GM23248 (cell line): ENCODE measurements around the gene CENPVL1. TPM values are rescaled to one million over a fixed set of nuclear protein-coding genes. Genes with fewer than 3 reads are reported as not detected.
"Not testable (repeated sequence)": the region's sequence is repeated elsewhere in the genome, so short reads cannot be mapped to it uniquely, and the experiment has no call there.

Experiments used
- DNase-seq: peaks from one replicate; pipeline ENCODE4 v3.0.0-alpha.2; 2015
- H2AFZ ChIP-seq: fragments of 200-600 bp; sonication (generic); 2 replicates; pipeline ENCODE4 v1.6.1; 2016; ENCODE audit warnings: antibody characterized with exemption
- H3F3A ChIP-seq: fragments of 200-600 bp; sonication (generic); 2 replicates; pipeline ENCODE4 v1.6.1; 2016; ENCODE audit warnings: mild to moderate bottlenecking, antibody characterized with exemption, mixed run types; ENCODE audit not compliant: insufficient read depth
- H3K27ac ChIP-seq: fragments of 200-600 bp; sonication (generic); 2 replicates; pipeline ENCODE4 v1.5.1; 2016; ENCODE audit warnings: mild to moderate bottlenecking
- H3K27me3 ChIP-seq: fragments of 200-600 bp; sonication (generic); replicated peaks from 2 replicates; pipeline ENCODE4 v1.6.1; 2016; ENCODE audit warnings: mild to moderate bottlenecking; ENCODE audit not compliant: insufficient read depth
- H3K36me3 ChIP-seq: fragments of 200-600 bp; sonication (generic); 2 replicates; pipeline ENCODE4 v1.6.1; 2016; ENCODE audit warnings: low read depth, mild to moderate bottlenecking
- H3K4me1 ChIP-seq: fragments of 200-600 bp; sonication (generic); 2 replicates; pipeline ENCODE4 v1.6.1; 2016; ENCODE audit warnings: mild to moderate bottlenecking; ENCODE audit not compliant: insufficient read depth
- H3K4me2 ChIP-seq: fragments of 200-600 bp; sonication (generic); one replicate; pipeline ENCODE4 v1.6.1; 2016; ENCODE audit warnings: mild to moderate bottlenecking; ENCODE audit not compliant: unreplicated experiment
- H3K4me3 ChIP-seq: fragments of 200-600 bp; sonication (generic); 2 replicates; pipeline ENCODE4 v1.5.1; 2016; ENCODE audit warnings: mild to moderate bottlenecking
- H3K79me2 ChIP-seq: fragments of 200-600 bp; sonication (generic); 2 replicates; pipeline ENCODE4 v1.6.1; 2016; ENCODE audit warnings: mild to moderate bottlenecking; ENCODE audit not compliant: insufficient read depth
- H3K9ac ChIP-seq: fragments of 200-600 bp; sonication (generic); 2 replicates; pipeline ENCODE4 v1.6.1; 2016; ENCODE audit warnings: mild to moderate bottlenecking
- H3K9me2 ChIP-seq: fragments of 200-600 bp; sonication (generic); 2 replicates; pipeline ENCODE4 v1.6.1; 2016; ENCODE audit warnings: mixed run types, mild to moderate bottlenecking, moderate library complexity; ENCODE audit not compliant: insufficient read depth
- H3K9me3 ChIP-seq: fragments of 200-600 bp; sonication (generic); one replicate; pipeline ENCODE4 v1.6.1; 2017; ENCODE audit warnings: low read depth
- H4K20me1 ChIP-seq: fragments of 200-600 bp; sonication (generic); 2 replicates; pipeline ENCODE4 v1.6.0; 2016; ENCODE audit not compliant: insufficient read depth
- EZH2 ChIP-seq: fragments of 200-600 bp; sonication (generic); IDR thresholded peaks from 2 replicates; pipeline ENCODE4 v1.6.1; 2018; ENCODE audit warnings: antibody characterized with exemption, mild to moderate bottlenecking; ENCODE audit not compliant: insufficient read depth, poor library complexity, severe bottlenecking
- EZH2phosphoT487 ChIP-seq: fragments of 200-600 bp; sonication (generic); IDR thresholded peaks from 2 replicates; pipeline ENCODE4 v1.6.1; 2018; ENCODE audit warnings: antibody characterized with exemption, moderate library complexity, mild to moderate bottlenecking, low read depth; ENCODE audit not compliant: insufficient read depth
- WGBS, 2 experiments: methylation state at CpG; one replicate each; pipeline ENCODE4 v1.1.6; 2015 to 2017; ENCODE audit warnings: low lambda C conversion rate in 2 of 2, low coverage in 1 of 2; ENCODE audit errors: missing lambda C conversion rate in 2 of 2; 5-methylcytosine and 5-hydroxymethylcytosine counted together
- in situ Hi-C: fragments of 300-500 bp; cut with MboI; formaldehyde crosslinking; loops from 2 replicates; pipeline ENCODE4 v1.15.0; 2020
- polyA plus RNA-seq: library from polyadenylated mRNA; unstranded; fragments of >200 nt; fragmentation: Nextera tagmentation; extraction: Ambion mirVana; gene quantifications from 2 replicates; pipeline ENCODE4 v1.2.1, GENCODE V29; 2016
- total RNA-seq: library from RNA; depleted of rRNA; stranded (reverse); fragments of >200 nt; shearing (Covaris generic); gene quantifications from 2 replicates; pipeline ENCODE4 v1.2.3, GENCODE V29; 2014; rRNA removed

Gene CENPVL1
- total RNA-seq (not detected in 2 replicates), polyA plus RNA-seq (not detected in 2 replicates)

- in situ Hi-C loops, H3K9ac ChIP-seq: not testable (repeated sequence)
Observed at GRCh38 chrX:51710277-51711164, at the start of gene CENPVL1. CENPVL1 (plus strand) TSS chrX:51710512; CDS start chrX:51710512, 0 bp downstream.

GRCh38 chrX:51665981-51666380, 44.3 kb upstream of the CENPVL1 start:
- Histone ChIP-seq H3K27ac (no peak overlapping the region), H3K4me3 (no peak overlapping the region), H3K79me2 (no peaks in the 10 kb centered on the region), H3K4me1 (no peaks in the 10 kb centered on the region), H3K27me3 (no peaks in the 10 kb centered on the region), H3K9me3 (no peaks in the 10 kb centered on the region), H3K9me2 (no peaks in the 10 kb centered on the region), H2AFZ (no peak overlapping the region), H3F3A (no peaks in the 10 kb centered on the region), H3K4me2 (no peak overlapping the region), H4K20me1 (no peaks in the 10 kb centered on the region), H3K36me3 (no peaks in the 10 kb centered on the region), H3K9ac (no peak overlapping the region)
- in situ Hi-C loops = loop anchor here (25.0 kb wide), 1 partner anchor 196 kb away; no protein-coding TSS in a partner anchor
- WGBS, 2 experiments = 39 to 64% methylated on average over 5 of the region's 5 CpGs
- TF ChIP-seq EZH2phosphoT487 (no peak), EZH2 (no peak)
- no peak for DNase-seq

More at GRCh38 chrX:51710277-51711164, at the start of gene CENPVL1:
- not testable (repeated sequence) for H3F3A ChIP-seq, H3K79me2 ChIP-seq, H3K27ac ChIP-seq, H3K9me3 ChIP-seq, H3K27me3 ChIP-seq, H3K36me3 ChIP-seq, H4K20me1 ChIP-seq, H3K4me3 ChIP-seq, H3K4me1 ChIP-seq, H3K4me2 ChIP-seq, DNase-seq, H3K9me2 ChIP-seq, H2AFZ ChIP-seq
- no CpG with 5 or more reads among the region's 87 CpGs for WGBS, 2 experiments

GRCh38 chrX:51679689-51680433, 30.5 kb upstream of the CENPVL1 start:
- in situ Hi-C loops, H3K4me1 ChIP-seq, H4K20me1 ChIP-seq: not testable (repeated sequence)

GRCh38 chrX:51681808-51682719, 28.2 kb upstream of the CENPVL1 start:
- H3K9ac ChIP-seq, H4K20me1 ChIP-seq, in situ Hi-C loops, H3K27ac ChIP-seq, H3K36me3 ChIP-seq, H3K4me3 ChIP-seq, DNase-seq, H3K27me3 ChIP-seq, H3K9me3 ChIP-seq, H3K79me2 ChIP-seq, H3K4me2 ChIP-seq, H3K4me1 ChIP-seq, H3F3A ChIP-seq, H2AFZ ChIP-seq, H3K9me2 ChIP-seq: not testable (repeated sequence)
- WGBS, 2 experiments = no CpG with 5 or more reads among the region's 88 CpGs

More at GRCh38 chrX:51679689-51680433, 30.5 kb upstream of the CENPVL1 start:
- H3K79me2 ChIP-seq, DNase-seq, H3K27me3 ChIP-seq, H3K4me2 ChIP-seq, H2AFZ ChIP-seq, H3F3A ChIP-seq, H3K9me3 ChIP-seq, H3K36me3 ChIP-seq, H3K27ac ChIP-seq, H3K9me2 ChIP-seq, H3K9ac ChIP-seq, H3K4me3 ChIP-seq: not testable (repeated sequence)
- no CpG with 5 or more reads among the region's 18 CpGs for WGBS, 2 experiments

- in situ Hi-C loops, H3K27ac ChIP-seq: not testable (repeated sequence)
- no CpG with 5 or more reads among the region's 30 CpGs for WGBS, 2 experiments
Observed at GRCh38 chrX:51682720-51683062, 27.6 kb upstream of the CENPVL1 start, which contains the start of gene CENPVL2. CENPVL2 (minus strand) TSS chrX:51682831; CDS start chrX:51682831, 0 bp downstream.

More at GRCh38 chrX:51682720-51683062, 27.6 kb upstream of the CENPVL1 start, which contains the start of gene CENPVL2:
- H3K36me3 ChIP-seq, H3K9me2 ChIP-seq, H3K4me3 ChIP-seq, H3K9me3 ChIP-seq, H3K27me3 ChIP-seq, H3K9ac ChIP-seq, H3K4me1 ChIP-seq, H4K20me1 ChIP-seq, DNase-seq, H3F3A ChIP-seq, H3K79me2 ChIP-seq, H3K4me2 ChIP-seq, H2AFZ ChIP-seq: not testable (repeated sequence)
